Measurements from ENCODE around the gene NLRP5. TPM values are rescaled to one million over a fixed set of nuclear protein-coding genes. Genes with fewer than 3 reads are reported as not detected.
A peak's percentile ranks its signal among the peaks of the same experiment; 100 is the strongest.
"Not testable (repeated sequence)": the region's sequence is repeated elsewhere in the genome, so short reads cannot be mapped to it uniquely, and the experiment has no call there.

NLRP5 gene
- total RNA-seq, 2 donors from 2014 or later = not detected

DNA sequence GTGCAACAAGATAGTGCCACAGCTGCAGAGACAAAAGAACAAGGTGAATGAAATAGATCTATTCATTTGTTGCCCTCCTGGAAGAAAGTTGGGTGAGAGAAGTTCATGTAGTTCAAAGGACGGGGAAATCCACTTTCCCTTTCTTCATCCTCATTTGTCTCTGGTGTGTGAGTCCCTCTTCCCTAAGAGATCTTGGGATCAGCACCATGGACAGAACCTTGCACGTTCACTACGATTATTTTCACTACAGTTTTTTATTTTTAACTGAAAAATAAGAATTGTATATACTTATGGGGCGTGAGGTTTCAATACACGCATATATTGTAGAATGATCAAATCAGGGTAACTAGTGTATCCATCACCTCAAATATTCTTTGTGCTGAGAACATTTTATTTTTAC is 29.2 kb downstream of the NLRP5 start:
- H3K4me3 Mint-ChIP-seq = no peak overlapping the region
- H3K27ac Mint-ChIP-seq = no peak overlapping the region
- ATAC-seq = no peak
- H3K27me3 Mint-ChIP-seq = no peaks in the 10 kb centered on the region
- DNase-seq (ENCODE audit: low spot score) = no peak
- no peaks in the 10 kb centered on the region for H3K4me1 Mint-ChIP-seq (ENCODE audit: low read depth in 2 of 2)
- H3K9me3 Mint-ChIP-seq = peaks cover 7% of the 10 kb centered on the region
- no peaks in the 10 kb centered on the region for H3K36me3 Mint-ChIP-seq

DNA sequence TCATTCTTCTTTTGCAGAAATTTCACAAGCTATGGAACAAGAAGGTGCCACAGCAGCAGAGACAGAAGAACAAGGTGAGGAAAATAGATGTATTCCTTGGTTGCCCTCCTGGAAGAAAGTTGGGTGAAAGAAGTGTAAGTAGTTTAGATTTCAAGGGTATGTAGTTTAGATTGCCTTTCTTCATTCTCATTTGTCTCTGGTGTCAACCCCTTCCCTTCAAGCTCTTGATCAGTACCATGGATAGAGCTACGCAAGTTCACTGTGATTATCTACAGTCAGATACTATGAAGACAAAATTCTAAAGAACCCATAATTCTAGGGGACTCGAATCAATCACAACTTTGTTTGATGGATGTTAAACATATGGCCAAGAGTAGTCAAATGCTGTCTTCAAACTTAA is 32.8 kb downstream of the NLRP5 start:
- not testable (repeated sequence) for H3K27me3 Mint-ChIP-seq; ATAC-seq; H3K4me3 Mint-ChIP-seq; H3K4me1 Mint-ChIP-seq (ENCODE audit: low read depth in 2 of 2); H3K27ac Mint-ChIP-seq; DNase-seq (ENCODE audit: low spot score); H3K36me3 Mint-ChIP-seq
- peaks cover 11% of the 10 kb centered on the region for H3K9me3 Mint-ChIP-seq

DNA sequence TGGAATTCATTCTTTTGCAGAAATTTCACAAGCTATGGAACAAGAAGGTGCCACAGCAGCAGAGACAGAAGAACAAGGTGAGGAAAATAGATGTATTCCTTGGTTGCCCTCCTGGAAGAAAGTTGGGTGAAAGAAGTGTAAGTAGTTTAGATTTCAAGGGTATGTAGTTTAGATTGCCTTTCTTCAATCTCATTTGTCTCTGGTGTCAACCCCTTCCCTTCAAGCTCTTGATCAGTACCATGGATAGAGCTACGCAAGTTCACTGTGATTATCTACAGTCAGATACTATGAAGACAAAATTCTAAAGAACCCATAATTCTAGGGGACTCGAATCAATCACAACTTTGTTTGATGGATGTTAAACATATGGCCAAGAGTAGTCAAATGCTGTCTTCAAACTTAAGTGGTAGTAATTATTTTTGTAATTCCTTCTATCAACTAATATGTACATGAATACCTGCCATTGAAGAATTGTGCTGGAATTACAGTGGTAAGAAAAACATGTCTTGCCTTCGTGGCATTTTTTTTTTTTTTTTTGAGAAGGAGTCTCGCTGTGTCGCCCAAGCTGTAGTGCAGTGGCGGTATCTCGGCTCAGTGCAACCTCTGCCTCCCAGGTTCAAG is 33.9 kb downstream of the NLRP5 start:
- not testable (repeated sequence) for H3K36me3 Mint-ChIP-seq; DNase-seq (ENCODE audit: low spot score); ATAC-seq; H3K4me3 Mint-ChIP-seq; H3K27ac Mint-ChIP-seq; H3K27me3 Mint-ChIP-seq; H3K4me1 Mint-ChIP-seq (ENCODE audit: low read depth in 2 of 2)
- H3K9me3 Mint-ChIP-seq = peaks cover 11% of the 10 kb centered on the region

DNA sequence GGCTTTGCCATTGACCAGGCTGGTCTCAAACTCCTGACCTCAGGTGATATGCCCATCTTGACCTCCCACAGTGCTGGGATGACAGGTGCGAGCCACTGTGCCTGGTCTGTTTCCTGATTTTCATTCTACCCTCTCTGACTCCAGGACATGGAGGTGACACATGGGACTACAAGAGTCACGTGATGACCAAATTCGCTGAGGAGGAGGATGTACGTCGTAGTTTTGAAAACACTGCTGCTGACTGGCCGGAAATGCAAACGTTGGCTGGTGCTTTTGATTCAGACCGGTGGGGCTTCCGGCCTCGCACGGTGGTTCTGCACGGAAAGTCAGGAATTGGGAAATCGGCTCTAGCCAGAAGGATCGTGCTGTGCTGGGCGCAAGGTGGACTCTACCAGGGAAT is 40.2 kb downstream of the NLRP5 start:
- H3K4me1 Mint-ChIP-seq (ENCODE audit: low read depth in 2 of 2) = no peaks in the 10 kb centered on the region
- DNase-seq (ENCODE audit: low spot score) = no peak
- no peaks in the 10 kb centered on the region for H3K27me3 Mint-ChIP-seq
- H3K36me3 Mint-ChIP-seq = no peaks in the 10 kb centered on the region
- no peaks in the 10 kb centered on the region for H3K9me3 Mint-ChIP-seq
- ATAC-seq = no peak
- H3K4me3 Mint-ChIP-seq = no peak overlapping the region
- H3K27ac Mint-ChIP-seq = no peak overlapping the region

GRCh38 chr19:56053596-56053995 is 67.0 kb downstream of the NLRP5 start:
- Mint-ChIP-seq H3K27me3 (peaks cover 4 to 12% of the 10 kb centered on the region in 2 donors), H3K9me3 (no peaks in the 10 kb centered on the region), H3K4me3 (no peak overlapping the region), H3K4me1 (ENCODE audit: low read depth in 2 of 2) (no peaks in the 10 kb centered on the region), H3K36me3 (no peaks in the 10 kb centered on the region), H3K27ac (no peak overlapping the region)
- ATAC-seq (no peak), DNase-seq (ENCODE audit: low spot score) (no peak)

DNA sequence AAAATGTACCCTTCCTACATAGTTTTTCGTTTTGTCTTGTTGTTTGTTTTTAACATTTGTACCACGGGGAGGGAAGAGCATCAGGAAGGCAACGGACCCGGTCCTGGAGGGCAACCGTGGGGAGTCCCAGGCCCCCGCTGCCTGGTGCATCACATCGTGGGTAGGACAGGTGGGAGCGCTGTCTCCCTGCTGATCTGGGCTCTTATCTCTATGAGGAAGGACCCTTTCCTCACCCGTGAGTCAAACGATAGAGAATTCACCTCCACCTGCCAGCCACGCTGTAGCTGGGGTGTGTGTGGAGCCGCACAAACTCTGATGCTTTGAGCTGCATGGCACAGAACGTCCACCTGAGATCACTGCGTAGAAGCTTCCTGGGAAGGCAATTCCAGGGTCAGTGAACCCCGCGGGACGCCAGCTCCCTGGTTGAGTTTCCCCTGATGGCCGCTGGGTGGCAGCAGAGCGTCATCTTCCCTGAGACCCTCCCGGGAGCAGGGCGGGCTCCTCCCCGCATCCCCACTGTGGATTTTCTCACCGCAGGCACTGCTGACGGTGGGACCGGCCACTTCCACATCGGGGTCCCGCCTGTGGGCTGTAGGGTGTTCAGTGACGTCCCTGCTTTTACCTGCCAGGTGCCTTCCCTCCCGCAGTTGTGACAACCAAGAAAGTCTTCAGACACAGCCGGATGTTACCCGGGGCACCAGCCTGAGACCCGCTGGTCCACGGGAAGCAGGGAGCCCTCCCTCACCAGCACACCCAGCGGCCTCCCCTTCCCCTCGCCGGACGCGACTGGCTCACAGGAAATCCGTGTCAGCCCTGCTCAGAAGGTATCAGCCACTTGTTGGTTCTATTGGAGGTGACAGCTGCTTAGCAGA is 79.8 kb downstream of the NLRP5 start:
- no peaks in the 10 kb centered on the region for H3K36me3 Mint-ChIP-seq
- peaks cover 7 to 17% of the 10 kb centered on the region in 2 donors for H3K27me3 Mint-ChIP-seq
- no peaks in the 10 kb centered on the region for H3K9me3 Mint-ChIP-seq
- DNase-seq (ENCODE audit: low spot score) (peak; percentile 84), ATAC-seq (peak; percentile 76 to 83)
- no peak overlapping the region for H3K27ac Mint-ChIP-seq
- peaks cover 5 to 9% of the 10 kb centered on the region in 2 donors for H3K4me1 Mint-ChIP-seq (ENCODE audit: low read depth in 2 of 2)
- peak overlapping the region; percentile 68 for H3K4me3 Mint-ChIP-seq

GRCh38 chr19:56069642-56070041 is 83.1 kb downstream of the NLRP5 start:
- H3K9me3 Mint-ChIP-seq = no peaks in the 10 kb centered on the region
- peaks cover 5 to 9% of the 10 kb centered on the region in 2 donors for H3K4me1 Mint-ChIP-seq (ENCODE audit: low read depth in 2 of 2)
- ATAC-seq (no peak), DNase-seq (ENCODE audit: low spot score) (no peak)
- H3K36me3 Mint-ChIP-seq = no peaks in the 10 kb centered on the region
- no peak overlapping the region for H3K4me3 Mint-ChIP-seq
- H3K27ac Mint-ChIP-seq = no peak overlapping the region
- H3K27me3 Mint-ChIP-seq = peaks cover 0 to 8% of the 10 kb centered on the region in 2 donors

GRCh38 chr19:56071151-56071550 is 84.6 kb downstream of the NLRP5 start:
- peaks cover 0 to 8% of the 10 kb centered on the region in 2 donors for H3K27me3 Mint-ChIP-seq
- ATAC-seq = no peak
- no peak overlapping the region for H3K27ac Mint-ChIP-seq
- no peaks in the 10 kb centered on the region for H3K36me3 Mint-ChIP-seq
- no peak overlapping the region for H3K4me3 Mint-ChIP-seq
- no peak for DNase-seq (ENCODE audit: low spot score)
- no peaks in the 10 kb centered on the region for H3K9me3 Mint-ChIP-seq
- H3K4me1 Mint-ChIP-seq (ENCODE audit: low read depth in 2 of 2) = peaks cover 3 to 7% of the 10 kb centered on the region in 2 donors

- no peak overlapping the region for H3K4me3 Mint-ChIP-seq
- no peaks in the 10 kb centered on the region for H3K36me3 Mint-ChIP-seq
- no peak overlapping the region for H3K27ac Mint-ChIP-seq
- peaks cover 0 to 5% of the 10 kb centered on the region in 2 donors for H3K27me3 Mint-ChIP-seq
- ATAC-seq = no peak
- peaks cover 9 to 11% of the 10 kb centered on the region in 2 donors for H3K4me1 Mint-ChIP-seq (ENCODE audit: low read depth in 2 of 2)
- DNase-seq (ENCODE audit: low spot score) = no peak
- no peaks in the 10 kb centered on the region for H3K9me3 Mint-ChIP-seq
These were observed 89.9 kb downstream of the NLRP5 start for GRCh38 chr19:56076498-56076897.

DNA sequence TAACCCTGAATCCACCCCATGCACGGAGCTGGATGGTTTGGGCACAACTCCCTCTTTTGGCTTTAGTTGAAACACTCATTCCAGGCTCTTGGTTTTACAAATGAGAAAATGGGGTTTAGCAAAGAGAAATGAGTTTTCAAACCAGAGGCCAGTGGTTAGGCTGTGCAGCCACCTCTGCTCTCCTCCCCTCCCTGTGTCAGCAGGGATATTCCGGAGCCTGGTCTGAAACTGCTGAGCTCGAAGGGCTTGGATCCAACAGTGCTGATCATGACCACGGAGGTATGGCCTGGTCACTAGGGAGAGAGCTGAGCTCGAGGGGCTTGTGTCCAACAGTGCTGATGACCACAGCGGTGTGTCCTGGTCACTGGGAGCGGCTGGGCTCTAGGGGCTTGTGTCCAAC is 93.0 kb downstream of the NLRP5 start:
- peaks cover 0 to 5% of the 10 kb centered on the region in 2 donors for H3K27me3 Mint-ChIP-seq
- DNase-seq (ENCODE audit: low spot score) (no peak), ATAC-seq (no peak)
- no peak overlapping the region for H3K4me3 Mint-ChIP-seq
- no peak overlapping the region for H3K27ac Mint-ChIP-seq
- H3K9me3 Mint-ChIP-seq = no peaks in the 10 kb centered on the region
- H3K4me1 Mint-ChIP-seq (ENCODE audit: low read depth in 2 of 2) = peaks cover 11 to 12% of the 10 kb centered on the region in 2 donors
- no peaks in the 10 kb centered on the region for H3K36me3 Mint-ChIP-seq

- ATAC-seq = peak; percentile 75 to 82
- no peaks in the 10 kb centered on the region for H3K9me3 Mint-ChIP-seq
- peaks cover 11 to 13% of the 10 kb centered on the region in 2 donors for H3K4me1 Mint-ChIP-seq (ENCODE audit: low read depth in 2 of 2)
- peak; percentile 75 for DNase-seq (ENCODE audit: low spot score)
- H3K4me3 Mint-ChIP-seq = peak overlapping the region; percentile 81
- H3K27me3 Mint-ChIP-seq = peaks cover 0 to 5% of the 10 kb centered on the region in 2 donors
- H3K36me3 Mint-ChIP-seq = no peaks in the 10 kb centered on the region
- H3K27ac Mint-ChIP-seq = peak overlapping the region in 1 of 2 donors; percentile 71
These were observed 94.3 kb downstream of the NLRP5 start for GRCh38 chr19:56080669-56081401.

- H3K36me3 Mint-ChIP-seq = no peaks in the 10 kb centered on the region
- no peaks in the 10 kb centered on the region for H3K9me3 Mint-ChIP-seq
- H3K4me1 Mint-ChIP-seq (ENCODE audit: low read depth in 2 of 2) = peaks cover 11 to 15% of the 10 kb centered on the region in 2 donors
- no peak overlapping the region for H3K4me3 Mint-ChIP-seq
- H3K27ac Mint-ChIP-seq = no peak overlapping the region
- ATAC-seq (no peak), DNase-seq (ENCODE audit: low spot score) (no peak)
- peaks cover 0 to 5% of the 10 kb centered on the region in 2 donors for H3K27me3 Mint-ChIP-seq
These were observed 97.1 kb downstream of the NLRP5 start for GRCh38 chr19:56083668-56084067.

DNA sequence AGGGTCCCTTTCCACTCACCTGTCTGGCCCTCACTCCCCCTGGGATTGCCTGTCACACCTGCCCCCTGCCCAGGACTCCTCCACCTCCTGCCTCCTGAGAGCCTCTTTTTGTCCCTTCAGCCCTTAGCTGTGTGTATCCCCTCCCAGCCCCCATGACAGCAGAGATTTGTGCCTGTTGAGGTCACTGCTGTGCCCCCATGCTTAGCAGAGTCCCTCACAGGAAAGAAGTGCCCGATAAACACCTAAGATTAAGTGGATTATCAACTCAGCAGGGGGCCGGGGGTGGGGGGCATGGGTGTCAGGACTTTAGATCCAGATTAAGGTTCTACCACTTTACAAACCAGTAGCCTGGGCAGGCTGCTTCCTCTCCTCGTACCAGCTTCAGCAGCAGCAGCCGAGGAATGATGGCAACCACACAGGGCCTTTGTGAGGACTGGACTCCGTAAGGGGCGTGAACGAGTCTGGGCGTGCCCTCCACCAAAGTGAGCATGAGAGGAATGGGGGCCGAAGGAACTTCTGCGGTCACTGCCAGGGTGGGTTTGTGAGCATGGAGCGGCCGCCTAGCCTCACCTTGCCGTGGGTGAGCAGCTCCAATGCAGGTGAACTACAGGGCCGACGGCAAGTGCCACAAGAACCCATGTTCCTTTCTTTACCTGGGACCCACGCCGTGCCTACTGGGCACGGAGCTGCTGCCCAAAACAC is 98.4 kb downstream of the NLRP5 start:
- Mint-ChIP-seq H3K4me1 (ENCODE audit: low read depth in 2 of 2) (peaks cover 11 to 17% of the 10 kb centered on the region in 2 donors), H3K4me3 (no peak overlapping the region), H3K36me3 (no peaks in the 10 kb centered on the region), H3K27ac (no peak overlapping the region), H3K27me3 (peaks cover 0 to 5% of the 10 kb centered on the region in 2 donors), H3K9me3 (no peaks in the 10 kb centered on the region)
- ATAC-seq (no peak), DNase-seq (ENCODE audit: low spot score) (no peak)

All from natural killer cell treated with Interleukin-12 subunit alpha and Interleukin-12 subunit beta and Interleukin-15 and Interleukin-18, amount 100 ng/mL, for 72 hours (primary cell).